BE2C (cell line): Measurements from ENCODE around the gene PRG3.

Experiments
- DNase-seq: peaks from one replicate; pipeline ENCODE4 v3.0.0-alpha.2; 2020
- H3K27me3 ChIP-seq: fragments of 250-450 bp; sonication (Bioruptor Pico); 2 replicates; pipeline ENCODE4 v1.5.1; 2020; ENCODE audit warnings: mild to moderate bottlenecking
- H3K36me3 ChIP-seq: fragments of 250-450 bp; sonication (Bioruptor Pico); 2 replicates; pipeline ENCODE4 v1.5.1; 2020; ENCODE audit warnings: mild to moderate bottlenecking
- H3K4me1 ChIP-seq: fragments of 250-450 bp; sonication (Bioruptor Pico); 2 replicates; pipeline ENCODE4 v1.5.1; 2020
- H3K4me3 ChIP-seq: 2 replicates; pipeline ENCODE4 v1.5.1; 2011; ENCODE audit warnings: low read depth, low read length
- H3K9me3 ChIP-seq: fragments of 250-450 bp; sonication (Bioruptor Pico); 2 replicates; pipeline ENCODE4 v1.5.1; 2020
- CTCF ChIP-seq: IDR thresholded peaks from 2 replicates; pipeline ENCODE4 v1.5.1; 2012; ENCODE audit warnings: mild to moderate bottlenecking, low read depth, low read length

PRG3 gene

GRCh38 chr11:57360991-57361390 lies 20.0 kb downstream of the PRG3 start:
- no peaks in the 10 kb centered on the region for H3K4me1 ChIP-seq
- no peak for DNase-seq
- no peak overlapping the region for H3K4me3 ChIP-seq
- no peaks in the 10 kb centered on the region for H3K9me3 ChIP-seq
- H3K36me3 ChIP-seq = no peaks in the 10 kb centered on the region
- TF ChIP-seq CTCF = no peak
- no peaks in the 10 kb centered on the region for H3K27me3 ChIP-seq

GRCh38 chr11:57359896-57360690 lies 20.9 kb downstream of the PRG3 start:
- no peak for TF ChIP-seq CTCF
- H3K4me1 ChIP-seq = no peaks in the 10 kb centered on the region
- H3K36me3 ChIP-seq = no peaks in the 10 kb centered on the region
- no peaks in the 10 kb centered on the region for H3K27me3 ChIP-seq
- no peak overlapping the region for H3K4me3 ChIP-seq
- DNase-seq = no peak
- H3K9me3 ChIP-seq = no peaks in the 10 kb centered on the region

GRCh38 chr11:57359396-57359795 lies 21.6 kb downstream of the PRG3 start:
- no peak for TF ChIP-seq CTCF
- Histone ChIP-seq H3K27me3 (no peaks in the 10 kb centered on the region), H3K4me3 (no peak overlapping the region), H3K36me3 (no peaks in the 10 kb centered on the region), H3K9me3 (no peaks in the 10 kb centered on the region), H3K4me1 (no peaks in the 10 kb centered on the region)
- DNase-seq = no peak

- no peaks in the 10 kb centered on the region for H3K36me3 ChIP-seq
- H3K4me1 ChIP-seq = no peaks in the 10 kb centered on the region
- no peak for DNase-seq
- no peaks in the 10 kb centered on the region for H3K9me3 ChIP-seq
- no peaks in the 10 kb centered on the region for H3K27me3 ChIP-seq
- H3K4me3 ChIP-seq = no peak overlapping the region
- TF ChIP-seq CTCF = no peak
These were observed 22.0 kb downstream of the PRG3 start for GRCh38 chr11:57358991-57359390.

GRCh38 chr11:57358543-57358961 lies 22.4 kb downstream of the PRG3 start:
- TF ChIP-seq CTCF = no peak
- no peaks in the 10 kb centered on the region for H3K4me1 ChIP-seq
- no peak overlapping the region for H3K4me3 ChIP-seq
- no peaks in the 10 kb centered on the region for H3K36me3 ChIP-seq
- H3K27me3 ChIP-seq = no peaks in the 10 kb centered on the region
- no peak for DNase-seq
- H3K9me3 ChIP-seq = no peaks in the 10 kb centered on the region

GRCh38 chr11:57357856-57358255 lies 23.1 kb downstream of the PRG3 start:
- Histone ChIP-seq H3K27me3 (no peaks in the 10 kb centered on the region), H3K4me1 (no peaks in the 10 kb centered on the region), H3K36me3 (no peaks in the 10 kb centered on the region), H3K4me3 (no peak overlapping the region), H3K9me3 (no peaks in the 10 kb centered on the region)
- TF ChIP-seq CTCF = no peak
- no peak for DNase-seq
